IPS-20b (cell line): Measurements from ENCODE around the gene PDCD10.

Experiments
- H3K27ac ChIP-seq: one replicate; pipeline ENCODE4 v1.5.1; 2013; ENCODE audit warnings: low read length
- H3K27me3 ChIP-seq: 2 replicates; pipeline ENCODE4 v1.6.1; 2013; ENCODE audit warnings: mild to moderate bottlenecking, low read length, inconsistent platforms; ENCODE audit not compliant: insufficient read depth
- H3K36me3 ChIP-seq: 2 replicates; pipeline ENCODE4 v1.6.1; 2013; ENCODE audit warnings: low read depth, mild to moderate bottlenecking, inconsistent platforms, low read length, moderate library complexity; ENCODE audit not compliant: insufficient read depth
- H3K4me1 ChIP-seq: 2 replicates; pipeline ENCODE4 v1.6.1; 2013; ENCODE audit warnings: mild to moderate bottlenecking, control low read depth, inconsistent platforms, low read length, moderate library complexity; ENCODE audit not compliant: insufficient read depth
- H3K4me3 ChIP-seq: 2 replicates; pipeline ENCODE4 v1.5.1; 2013; ENCODE audit warnings: mild to moderate bottlenecking, low read length, inconsistent platforms
- H3K9ac ChIP-seq: 2 replicates; pipeline ENCODE4 v1.6.1; 2013; ENCODE audit warnings: low read depth, mild to moderate bottlenecking, inconsistent platforms, low read length, moderate library complexity
- H3K9me3 ChIP-seq: 2 replicates; pipeline ENCODE4 v1.6.1; 2013; ENCODE audit warnings: mild to moderate bottlenecking, low read depth, low read length, inconsistent platforms; ENCODE audit not compliant: insufficient read depth

The PDCD10 gene

GRCh38 chr3:167669699-167670098, 65.0 kb downstream of the PDCD10 start:
- H3K4me3 ChIP-seq = no peak overlapping the region
- H3K27me3 ChIP-seq = no peaks in the 10 kb centered on the region
- no peak overlapping the region for H3K9ac ChIP-seq
- H3K4me1 ChIP-seq = no peaks in the 10 kb centered on the region
- H3K27ac ChIP-seq = no peak overlapping the region
- H3K9me3 ChIP-seq = no peaks in the 10 kb centered on the region
- H3K36me3 ChIP-seq = peaks cover 16% of the 10 kb centered on the region; the same call in 1 of the 2 replicates

GRCh38 chr3:167668651-167669050, 66.0 kb downstream of the PDCD10 start:
- Histone ChIP-seq H3K9me3 (no peaks in the 10 kb centered on the region), H3K36me3 (peaks cover 8% of the 10 kb centered on the region; the same call in 1 of the 2 replicates), H3K9ac (no peak overlapping the region), H3K4me3 (no peak overlapping the region), H3K27ac (no peak overlapping the region), H3K4me1 (no peaks in the 10 kb centered on the region), H3K27me3 (no peaks in the 10 kb centered on the region)

- Histone ChIP-seq H3K27ac (no peak overlapping the region), H3K4me3 (no peak overlapping the region), H3K4me1 (no peaks in the 10 kb centered on the region), H3K9ac (no peak overlapping the region), H3K36me3 (no peaks in the 10 kb centered on the region), H3K27me3 (no peaks in the 10 kb centered on the region), H3K9me3 (no peaks in the 10 kb centered on the region)
These were observed 68.1 kb downstream of the PDCD10 start for GRCh38 chr3:167666563-167666962.

GRCh38 chr3:167662919-167663400, 71.7 kb downstream of the PDCD10 start:
- no peak overlapping the region for H3K9ac ChIP-seq
- H3K4me1 ChIP-seq = peaks cover 1% of the 10 kb centered on the region; the same call in 1 of the 2 replicates
- no peaks in the 10 kb centered on the region for H3K9me3 ChIP-seq
- H3K4me3 ChIP-seq = no peak overlapping the region
- H3K27me3 ChIP-seq = no peaks in the 10 kb centered on the region
- H3K36me3 ChIP-seq = no peaks in the 10 kb centered on the region
- no peak overlapping the region for H3K27ac ChIP-seq

- H3K27me3 ChIP-seq = no peaks in the 10 kb centered on the region
- H3K27ac ChIP-seq = no peak overlapping the region
- H3K4me1 ChIP-seq = peaks cover 20% of the 10 kb centered on the region; the same call in 1 of the 2 replicates
- no peaks in the 10 kb centered on the region for H3K36me3 ChIP-seq
- H3K9me3 ChIP-seq = no peaks in the 10 kb centered on the region
- no peak overlapping the region for H3K9ac ChIP-seq
- H3K4me3 ChIP-seq = no peak overlapping the region
These were observed 76.9 kb downstream of the PDCD10 start for GRCh38 chr3:167657684-167658225.

GRCh38 chr3:167656821-167657220, 77.9 kb downstream of the PDCD10 start:
- H3K36me3 ChIP-seq = no peaks in the 10 kb centered on the region
- no peak overlapping the region for H3K27ac ChIP-seq
- no peaks in the 10 kb centered on the region for H3K27me3 ChIP-seq

GRCh38 chr3:167653760-167654159, 80.9 kb downstream of the PDCD10 start, which contains the start of gene WDR49:
WDR49 (minus strand) TSS chr3:167653942; CDS start chr3:167653425, 517 bp downstream.
- Histone ChIP-seq H3K9ac (peak within 1 kb of the TSS; percentile 63; the same call in 1 of the 2 replicates), H3K9me3 (no peaks in the 10 kb centered on the region), H3K4me1 (peaks cover 34% of the 10 kb centered on the region; the same call in 1 of the 2 replicates), H3K27ac (peak within 1 kb of the TSS; percentile 49), H3K4me3 (peak within 1 kb of the TSS; percentile 35; the same call in 1 of the 2 replicates), H3K27me3 (no peaks in the 10 kb centered on the region), H3K36me3 (no peaks in the 10 kb centered on the region)

More at GRCh38 chr3:167656821-167657220, 77.9 kb downstream of the PDCD10 start:
- Histone ChIP-seq H3K9me3 (no peaks in the 10 kb centered on the region), H3K4me3 (no peak overlapping the region), H3K9ac (no peak overlapping the region), H3K4me1 (peaks cover 29% of the 10 kb centered on the region; the same call in 1 of the 2 replicates)

GRCh38 chr3:167653155-167653554, 81.5 kb downstream of the PDCD10 start:
- Histone ChIP-seq H3K36me3 (no peaks in the 10 kb centered on the region), H3K9ac (peak overlapping the region; percentile 63; the same call in 1 of the 2 replicates), H3K4me1 (peaks cover 34% of the 10 kb centered on the region; the same call in 1 of the 2 replicates), H3K27ac (peak overlapping the region; percentile 49), H3K9me3 (no peaks in the 10 kb centered on the region), H3K27me3 (no peaks in the 10 kb centered on the region), H3K4me3 (peak overlapping the region; percentile 35; the same call in 1 of the 2 replicates)

- Histone ChIP-seq H3K27me3 (no peaks in the 10 kb centered on the region), H3K36me3 (no peaks in the 10 kb centered on the region), H3K27ac (no peak overlapping the region), H3K9ac (no peak overlapping the region), H3K4me3 (no peak overlapping the region), H3K4me1 (peaks cover 26% of the 10 kb centered on the region; the same call in 1 of the 2 replicates), H3K9me3 (no peaks in the 10 kb centered on the region)
These were observed 82.9 kb downstream of the PDCD10 start for GRCh38 chr3:167651826-167652225.

- H3K4me3 ChIP-seq = no peak overlapping the region
- no peaks in the 10 kb centered on the region for H3K27me3 ChIP-seq
- no peaks in the 10 kb centered on the region for H3K9me3 ChIP-seq
- H3K27ac ChIP-seq = no peak overlapping the region
- no peak overlapping the region for H3K9ac ChIP-seq
- H3K4me1 ChIP-seq = peaks cover 26% of the 10 kb centered on the region; the same call in 1 of the 2 replicates
- no peaks in the 10 kb centered on the region for H3K36me3 ChIP-seq
These were observed 84.2 kb downstream of the PDCD10 start for GRCh38 chr3:167650459-167650858.

GRCh38 chr3:167649746-167650145, 84.9 kb downstream of the PDCD10 start:
- no peaks in the 10 kb centered on the region for H3K36me3 ChIP-seq

GRCh38 chr3:167644611-167645010, 90.1 kb downstream of the PDCD10 start:
- Histone ChIP-seq H3K9ac (no peak overlapping the region), H3K4me1 (no peaks in the 10 kb centered on the region), H3K27me3 (no peaks in the 10 kb centered on the region), H3K4me3 (no peak overlapping the region), H3K36me3 (no peaks in the 10 kb centered on the region), H3K9me3 (peaks cover 6% of the 10 kb centered on the region; the same call in 1 of the 2 replicates), H3K27ac (no peak overlapping the region)

More at GRCh38 chr3:167649746-167650145, 84.9 kb downstream of the PDCD10 start:
- Histone ChIP-seq H3K4me3 (no peak overlapping the region), H3K4me1 (peaks cover 26% of the 10 kb centered on the region; the same call in 1 of the 2 replicates), H3K27ac (no peak overlapping the region), H3K9ac (no peak overlapping the region), H3K9me3 (no peaks in the 10 kb centered on the region), H3K27me3 (no peaks in the 10 kb centered on the region)
